IMR-90 (cell line): ENCODE data around the gene CDK14. TPM values are rescaled to one million over a fixed set of nuclear protein-coding genes. Genes with fewer than 3 reads are reported as not detected.

ENCODE experiments used
- ATAC-seq: fragments of 200-7000 bp; cut with Tn5 transposase; 2 replicates; pipeline ENCODE4 v1.9.1; 2020; ENCODE audit warnings: low read depth, mild to moderate bottlenecking, moderate library complexity
- BruUV-seq: library from RNA; stranded (reverse); fragments of 400-500 nt; replicated peaks from 2 replicates; lab custom pipeline; 2021; lab: Mats Ljungman, UMichigan
- CTCF ChIA-PET: fragments of 300-600 bp; formaldehyde crosslinking; extraction: SDS; loops from one replicate; lab custom pipeline; 2021; ENCODE audit warnings: antibody characterized with exemption; lab: Yijun Ruan, JAX
- POLR2A ChIA-PET: fragments of 300-600 bp; sonication (Branson Sonifier 250); formaldehyde crosslinking; loops from one replicate; lab custom pipeline; 2022; ENCODE audit warnings: antibody characterized with exemption; ENCODE audit not compliant: unreplicated experiment; lab: Charles Lee
- DNase-seq: peaks from one replicate; pipeline ENCODE4 v3.0.0; 2013
- H2AFZ ChIP-seq: replicated peaks from 2 replicates; pipeline ENCODE3; 2013; ENCODE audit warnings: low read length, mild to moderate bottlenecking; ENCODE audit not compliant: poor library complexity
- H2AK5ac ChIP-seq: 2 replicates; pipeline ENCODE4 v1.6.1; 2013; ENCODE audit warnings: low read depth, low read length, inconsistent platforms
- H2AK9ac ChIP-seq: replicated peaks from 2 replicates; pipeline ENCODE3; 2013; ENCODE audit warnings: mild to moderate bottlenecking, low read depth, low read length, moderate library complexity; ENCODE audit not compliant: poor library complexity
- H2BK120ac ChIP-seq: 2 replicates; pipeline ENCODE4 v1.6.1; 2013; ENCODE audit warnings: low read depth, low read length, inconsistent platforms
- H2BK15ac ChIP-seq: 3 replicates; pipeline ENCODE4 v1.6.1; 2013; ENCODE audit warnings: low read depth, low read length, inconsistent platforms
- H2BK20ac ChIP-seq: 2 replicates; pipeline ENCODE4 v1.6.1; 2013; ENCODE audit warnings: low read depth, mild to moderate bottlenecking, inconsistent platforms, low read length, moderate library complexity
- H2BK5ac ChIP-seq: 2 replicates; pipeline ENCODE4 v1.6.1; 2013; ENCODE audit warnings: mild to moderate bottlenecking, low read depth, low read length, inconsistent platforms; ENCODE audit not compliant: poor library complexity, severe bottlenecking
- H3K14ac ChIP-seq: replicated peaks from 2 replicates; pipeline ENCODE4 v1.6.1; 2013; ENCODE audit warnings: low read depth, low read length, inconsistent platforms
- H3K18ac ChIP-seq: 2 replicates; pipeline ENCODE4 v1.6.1; 2013; ENCODE audit warnings: low read depth, low read length, control low read depth
- H3K23ac ChIP-seq: 2 replicates; pipeline ENCODE4 v1.6.1; 2013; ENCODE audit warnings: low read depth, low read length, inconsistent platforms
- H3K27ac ChIP-seq: 2 replicates; pipeline ENCODE4 v1.5.1; 2013; ENCODE audit warnings: mild to moderate bottlenecking, control low read depth, low read length; ENCODE audit not compliant: insufficient read depth
- H3K27me3 ChIP-seq: 2 replicates; pipeline ENCODE4 v1.6.1; 2013; ENCODE audit warnings: low read length; ENCODE audit not compliant: control insufficient read depth, insufficient read depth
- H3K36me3 ChIP-seq: 2 replicates; pipeline ENCODE4 v1.6.1; 2013; ENCODE audit warnings: low read length, mixed read lengths; ENCODE audit not compliant: control insufficient read depth, insufficient read depth
- H3K4ac ChIP-seq: 2 replicates; pipeline ENCODE4 v1.6.1; 2013; ENCODE audit warnings: low read depth, low read length, inconsistent platforms
- H3K4me1 ChIP-seq: 2 replicates; pipeline ENCODE4 v1.6.1; 2013; ENCODE audit warnings: low read length, mixed read lengths; ENCODE audit not compliant: control insufficient read depth, insufficient read depth
- H3K4me2 ChIP-seq: 2 replicates; pipeline ENCODE4 v1.6.1; 2013; ENCODE audit warnings: low read depth, mild to moderate bottlenecking, control low read depth, low read length, moderate library complexity
- H3K4me3 ChIP-seq: 2 replicates; pipeline ENCODE4 v1.5.1; 2013; ENCODE audit warnings: low read depth, mild to moderate bottlenecking, control low read depth, low read length, moderate library complexity; ENCODE audit not compliant: insufficient read depth
- H3K56ac ChIP-seq: 2 replicates; pipeline ENCODE4 v1.6.1; 2013; ENCODE audit warnings: low read length, inconsistent platforms; ENCODE audit not compliant: insufficient read depth; ENCODE audit errors: extremely low read depth
- H3K79me1 ChIP-seq, 2 experiments: 2 replicates each; pipeline ENCODE4 v1.6.1; 2013; ENCODE audit warnings: low read length in 2 of 2, inconsistent platforms in 1 of 2, low read depth in 1 of 2
- H3K9ac ChIP-seq: 2 replicates; pipeline ENCODE4 v1.6.1; 2013; ENCODE audit warnings: low read depth, low read length, control low read depth
- H3K9me1 ChIP-seq: 2 replicates; pipeline ENCODE4 v1.6.1; 2013; ENCODE audit warnings: low read length, inconsistent platforms; ENCODE audit not compliant: insufficient read depth
- H3K9me3 ChIP-seq: 2 replicates; pipeline ENCODE4 v1.6.1; 2013; ENCODE audit warnings: low read length; ENCODE audit not compliant: control insufficient read depth, insufficient read depth
- H4K20me1 ChIP-seq: 2 replicates; pipeline ENCODE4 v1.6.1; 2013; ENCODE audit warnings: low read length, inconsistent platforms; ENCODE audit not compliant: insufficient read depth
- H4K5ac ChIP-seq: 2 replicates; pipeline ENCODE4 v1.6.1; 2013; ENCODE audit warnings: mild to moderate bottlenecking, low read depth, low read length, control low read depth
- H4K8ac ChIP-seq, 2 experiments: 2 replicates each; pipeline ENCODE4 v1.6.1; 2013; ENCODE audit warnings: low read depth in 2 of 2, low read length in 2 of 2, control low read depth in 1 of 2, inconsistent platforms in 1 of 2
- H4K91ac ChIP-seq: 2 replicates; pipeline ENCODE4 v1.6.1; 2013; ENCODE audit warnings: low read depth, low read length, inconsistent platforms; ENCODE audit not compliant: insufficient read depth
- BHLHE40 ChIP-seq: fragments of 150-350 bp; IDR thresholded peaks from 2 replicates; pipeline ENCODE4 v1.6.1; 2016; ENCODE audit warnings: mild to moderate bottlenecking, low read depth, low read length
- CHD1 ChIP-seq: IDR thresholded peaks from 2 replicates; pipeline ENCODE4 v1.6.1; 2012; ENCODE audit warnings: low read depth, low read length, improper control_type of control experiment
- FOS ChIP-seq: fragments of 150-350 bp; IDR thresholded peaks from 2 replicates; pipeline ENCODE4 v1.6.1; 2016; ENCODE audit warnings: low read depth, low read length
- MAZ ChIP-seq: IDR thresholded peaks from 2 replicates; pipeline ENCODE4 v1.6.1; 2012; ENCODE audit warnings: low read depth, mild to moderate bottlenecking, low read length, improper control_type of control experiment, moderate library complexity, borderline replicate concordance
- RFX5 ChIP-seq: IDR thresholded peaks from 2 replicates; pipeline ENCODE4 v1.8.0; 2012; ENCODE audit warnings: low read depth, mild to moderate bottlenecking, low read length, moderate library complexity
- WGBS, 2 experiments: methylation state at CpG; one replicate each; pipeline versions ENCODE4 v1.1.5 to v1.1.7; 2013; ENCODE audit warnings: missing lambda C conversion rate in 2 of 2; ENCODE audit not compliant: insufficient read length in 1 of 2; ENCODE audit errors: extremely low coverage in 2 of 2; 5-methylcytosine and 5-hydroxymethylcytosine counted together
- dilution Hi-C: fragments of 300-500 bp; cut with HindIII; formaldehyde crosslinking; loops from one replicate; pipeline ENCODE4 v1.14.3; 2018; ENCODE audit warnings: low sequenced_read_pairs; ENCODE audit not compliant: unreplicated experiment
- in situ Hi-C: fragments of 300-500 bp; cut with MboI; formaldehyde crosslinking; loops from 3 replicates; pipeline ENCODE4 v1.14.3; 2019; ENCODE audit warnings: low sequenced_read_pairs, inconsistent platforms, mixed read lengths
- intact Hi-C: fragments of 100-400 bp; cut with micrococcal nuclease; formaldehyde crosslinking; loops from 2 replicates; pipeline ENCODE4 v1.10.0; 2022
- polyA plus RNA-seq, 3 experiments: library from polyadenylated mRNA; depleted of rRNA; stranded (reverse); fragments of >200 nt; gene quantifications; 2 replicates each; pipeline ENCODE4 v1.2.3, GENCODE V29; 2012; ENCODE audit warnings: low replicate concordance in 1 of 3
- total RNA-seq: library from RNA; depleted of rRNA; stranded (reverse); fragments of >200 nt; gene quantifications from 2 replicates; pipeline ENCODE4 v1.2.3, GENCODE V29; 2012
- TF ChIP-seq, protein P1 (sequence below): fragments of 150-350 bp; IDR thresholded peaks from 2 replicates; pipeline ENCODE4 v1.6.1; 2016; ENCODE audit warnings: low read depth, mild to moderate bottlenecking, low read length, moderate library complexity, borderline replicate concordance

Gene CDK14
- total and polyA plus RNA-seq, 2 of the 4 experiments (the other 2 are of a cell fraction), result 10.1 to 29.6 TPM

- intact Hi-C loops (loop anchor here (5.0 kb wide), 1 partner anchor 742 kb away; no protein-coding TSS in a partner anchor), dilution Hi-C loops (no loop called here), in situ Hi-C loops (no loop called here)
- H3K4me3 ChIP-seq, result no peak overlapping the region
- H3K23ac ChIP-seq, result no peak overlapping the region
- H3K18ac ChIP-seq, result no peak overlapping the region
- no peaks in the 10 kb centered on the region for H3K79me1 ChIP-seq
- no peaks in the 10 kb centered on the region for H3K27me3 ChIP-seq
- no peak overlapping the region for H3K4me2 ChIP-seq
- no peaks in the 10 kb centered on the region for H3K9me3 ChIP-seq
- 0 out of 2 replicates have a peak, but pooled peaks cover 5% of the 10 kb centered on the region for H3K9me1 ChIP-seq
- no peak overlapping the region for H2BK15ac ChIP-seq
- no peak overlapping the region for H2BK5ac ChIP-seq
- H3K36me3 ChIP-seq, result no peaks in the 10 kb centered on the region
- no peak overlapping the region for H2BK120ac ChIP-seq
- ATAC-seq, result no peak
- H3K14ac ChIP-seq, result no peak overlapping the region
- no peak overlapping the region for H4K5ac ChIP-seq
- H2AK5ac ChIP-seq, result no peak overlapping the region
- no peak for DNase-seq
- H4K91ac ChIP-seq, result no peak overlapping the region
- no peak overlapping the region for H2BK20ac ChIP-seq
- no CpG with 5 or more reads among the region's 1 CpG for WGBS, 2 experiments
- POLR2A ChIA-PET, result no interaction called here
- no peaks in the 10 kb centered on the region; the same call in 1 of the 2 replicates for H3K4me1 ChIP-seq
- H3K9ac ChIP-seq, result no peak overlapping the region
- no peak overlapping the region for H2AFZ ChIP-seq
- CTCF ChIA-PET, result no interaction called here
- no peak overlapping the region for H3K4ac ChIP-seq
- no peak overlapping the region for H4K8ac ChIP-seq
- no peaks in the 10 kb centered on the region for H4K20me1 ChIP-seq
- no peak overlapping the region for H3K27ac ChIP-seq
- TF ChIP-seq CHD1, result no peak
- no peak for TF ChIP-seq BHLHE40
- no peak for TF ChIP-seq MAZ
- TF ChIP-seq, protein P1, sequence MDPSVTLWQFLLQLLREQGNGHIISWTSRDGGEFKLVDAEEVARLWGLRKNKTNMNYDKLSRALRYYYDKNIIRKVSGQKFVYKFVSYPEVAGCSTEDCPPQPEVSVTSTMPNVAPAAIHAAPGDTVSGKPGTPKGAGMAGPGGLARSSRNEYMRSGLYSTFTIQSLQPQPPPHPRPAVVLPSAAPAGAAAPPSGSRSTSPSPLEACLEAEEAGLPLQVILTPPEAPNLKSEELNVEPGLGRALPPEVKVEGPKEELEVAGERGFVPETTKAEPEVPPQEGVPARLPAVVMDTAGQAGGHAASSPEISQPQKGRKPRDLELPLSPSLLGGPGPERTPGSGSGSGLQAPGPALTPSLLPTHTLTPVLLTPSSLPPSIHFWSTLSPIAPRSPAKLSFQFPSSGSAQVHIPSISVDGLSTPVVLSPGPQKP, result no peak
- no peak for TF ChIP-seq RFX5
- TF ChIP-seq FOS, result no peak
- BruUV-seq, result no TSS peak
- H2AK9ac ChIP-seq, result no peak overlapping the region
- H3K56ac ChIP-seq, result no peak overlapping the region
Measured at GRCh38 chr7:91045606-91046005, 449.5 kb downstream of the CDK14 start.
